CD4-positive, CD25-positive, alpha-beta regulatory T cell (primary cell): ENCODE results near the gene ATP1A4. TPM values are rescaled to one million over a fixed set of nuclear protein-coding genes. Genes with fewer than 3 reads are reported as not detected.

ENCODE experiments used
- ATAC-seq, 2 donors: fragments of 150-1000 bp; cut with Tn5 transposase; one replicate each; pipeline ENCODE4 v1.10.0; 2021; ENCODE audit warnings: low read depth in 2 of 2, moderate number of reproducible peaks in 2 of 2, moderate library complexity in 1 of 2
- DNase-seq, 3 donors: peaks; one replicate each; pipeline versions ENCODE4 v3.0.0 to v3.0.0-alpha.2; 2012 to 2022; ENCODE audit warnings: mixed read lengths in 1 of 3
- H3K27ac ChIP-seq: one replicate; pipeline ENCODE4 v1.7.0; 2013; ENCODE audit warnings: mild to moderate bottlenecking, low read length; ENCODE audit not compliant: insufficient read depth, poor library complexity, severe bottlenecking
- H3K27me3 ChIP-seq: one replicate; pipeline ENCODE4 v1.7.0; 2013; ENCODE audit warnings: low read length; ENCODE audit not compliant: control insufficient read depth, insufficient read depth
- H3K36me3 ChIP-seq: one replicate; pipeline ENCODE4 v1.7.0; 2013; ENCODE audit warnings: mild to moderate bottlenecking, low read length, moderate library complexity; ENCODE audit not compliant: control insufficient read depth, insufficient read depth
- H3K4me1 ChIP-seq: 2 replicates; pipeline ENCODE4 v1.7.0; 2013; ENCODE audit warnings: mild to moderate bottlenecking, low read length; ENCODE audit not compliant: insufficient read depth, control insufficient read depth, poor library complexity, severe bottlenecking
- H3K4me3 ChIP-seq: one replicate; pipeline ENCODE4 v1.7.0; 2013; ENCODE audit warnings: low read depth, mild to moderate bottlenecking, low read length, moderate library complexity
- H3K9me3 ChIP-seq, 2 experiments: 1 replicate in 1 of 2; 2 replicates in 1 of 2; pipeline ENCODE4 v1.7.0; 2013; ENCODE audit warnings: low read length in 2 of 2, mild to moderate bottlenecking in 1 of 2, moderate library complexity in 1 of 2; ENCODE audit not compliant: control insufficient read depth in 2 of 2
- H3K27ac Mint-ChIP-seq, 3 donors: one replicate each; pipeline ENCODE4 v1.8.0; 2020 to 2022; ENCODE audit warnings: mild to moderate bottlenecking in 3 of 3, mixed read lengths in 3 of 3, moderate library complexity in 2 of 3
- H3K27me3 Mint-ChIP-seq: one replicate; pipeline ENCODE4 v1.8.0; 2022; ENCODE audit warnings: mild to moderate bottlenecking, mixed read lengths
- H3K36me3 Mint-ChIP-seq: one replicate; pipeline ENCODE4 v1.8.0; 2020; ENCODE audit warnings: mixed read lengths
- H3K4me1 Mint-ChIP-seq, 4 donors: one replicate each; pipeline ENCODE4 v1.8.0; 2020 to 2022; ENCODE audit warnings: mixed read lengths in 4 of 4, mild to moderate bottlenecking in 1 of 4
- H3K4me3 Mint-ChIP-seq, 4 donors: one replicate each; pipeline ENCODE4 v1.8.0; 2020 to 2022; ENCODE audit warnings: mild to moderate bottlenecking in 4 of 4, mixed read lengths in 4 of 4, moderate library complexity in 3 of 4
- H3K9me3 Mint-ChIP-seq, 7 donors: one replicate each; pipeline ENCODE4 v1.8.0; 2020 to 2022; ENCODE audit warnings: mixed read lengths in 7 of 7, mild to moderate bottlenecking in 3 of 7, moderate library complexity in 2 of 7
- polyA plus RNA-seq, 4 donors: library from polyadenylated mRNA; unstranded; fragments of 300-500 nt; fragmentation: Illumina TruSeq; gene quantifications; one replicate each; pipeline ENCODE4 v1.2.3, GENCODE V29; 2021
- total RNA-seq: library from RNA; stranded (reverse); gene quantifications from one replicate; pipeline ENCODE4 v1.2.3, GENCODE V29; 2022

ATP1A4 gene
- total and polyA plus RNA-seq, 5 donors from 2014 or later, result not detected

- Mint-ChIP-seq H3K4me3 (no peak overlapping the region), H3K4me1 (peaks cover under 1 to 7% (median 4%) of the 10 kb centered on the region in 4 donors), H3K9me3 (no peaks in the 10 kb centered on the region), H3K27me3 (no peaks in the 10 kb centered on the region), H3K27ac (no peak overlapping the region), H3K36me3 (peaks cover 58% of the 10 kb centered on the region)
- ATAC-seq, result no peak
- Histone ChIP-seq H3K36me3 (peaks cover 94% of the 10 kb centered on the region), H3K27me3 (no peaks in the 10 kb centered on the region), H3K4me3 (no peak overlapping the region), H3K27ac (no peak overlapping the region), H3K9me3 (no peaks in the 10 kb centered on the region), H3K4me1 (peaks cover 4% of the 10 kb centered on the region)
- DNase-seq, result no peak
Measured at GRCh38 chr1:160228431-160228830, 77.0 kb downstream of the ATP1A4 start.

- H3K36me3 Mint-ChIP-seq, result peaks cover 55% of the 10 kb centered on the region
- H3K4me3 ChIP-seq, result no peak overlapping the region
- no peaks in the 10 kb centered on the region for H3K27me3 Mint-ChIP-seq
- no peaks in the 10 kb centered on the region for H3K9me3 Mint-ChIP-seq
- ATAC-seq (no peak), DNase-seq (peak in 1 of 3 donors; percentile 5)
- no peak overlapping the region for H3K4me3 Mint-ChIP-seq
- H3K27ac ChIP-seq, result peak overlapping the region; percentile 47
- peaks cover 8% of the 10 kb centered on the region for H3K4me1 ChIP-seq
- peak overlapping the region in 2 of 3 donors; percentile 25 to 80 for H3K27ac Mint-ChIP-seq
- H3K27me3 ChIP-seq, result no peaks in the 10 kb centered on the region
- H3K9me3 ChIP-seq, result no peaks in the 10 kb centered on the region
- H3K36me3 ChIP-seq, result peaks cover 90% of the 10 kb centered on the region
- H3K4me1 Mint-ChIP-seq, result peaks cover 16 to 23% (median 20%) of the 10 kb centered on the region in 4 donors
Measured at GRCh38 chr1:160232911-160233310, 81.5 kb downstream of the ATP1A4 start.

Other genes starting within 250 kb of the ATP1A4 start
- gene TAGLN2, start 226.1 kb upstream of the ATP1A4 start, total RNA-seq, result 503 TPM
- gene TAGLN2, start 226.1 kb upstream of the ATP1A4 start, polyA plus RNA-seq, result 1,000 to 10,000 TPM in 2 of 4 donors, 100 to 1,000 TPM in 2; 723 to 1,055 (median 950) TPM
- gene IGSF9, start 206.0 kb upstream of the ATP1A4 start, total RNA-seq, result not detected
- gene IGSF9, start 206.0 kb upstream of the ATP1A4 start, polyA plus RNA-seq, result under 1 TPM in 1 of 4 donors, not detected in 3; 0.23 TPM
- not detected for gene SLAMF9, start 197.4 kb upstream of the ATP1A4 start, total RNA-seq
- gene SLAMF9, start 197.4 kb upstream of the ATP1A4 start, polyA plus RNA-seq, result not detected
- 3.6 TPM for gene PIGM, start 119.6 kb upstream of the ATP1A4 start, total RNA-seq
- 1 to 10 TPM; 4.3 to 5.5 (median 4.7) TPM for gene PIGM, start 119.6 kb upstream of the ATP1A4 start, polyA plus RNA-seq
- not detected for gene KCNJ10, start 81.4 kb upstream of the ATP1A4 start, total RNA-seq
- gene KCNJ10, start 81.4 kb upstream of the ATP1A4 start, polyA plus RNA-seq, result not detected
- gene KCNJ9, start 70.1 kb upstream of the ATP1A4 start, total RNA-seq, result not detected
- under 1 TPM in 2 of 4 donors, not detected in 2; 0.05 to 0.25 TPM for gene KCNJ9, start 70.1 kb upstream of the ATP1A4 start, polyA plus RNA-seq
- gene IGSF8, start 53.0 kb upstream of the ATP1A4 start, total RNA-seq, result 33.9 TPM
- gene IGSF8, start 53.0 kb upstream of the ATP1A4 start, polyA plus RNA-seq, result 10 to 100 TPM; 39.2 to 45.5 (median 43.0) TPM
- not detected for gene ATP1A2, start 35.8 kb upstream of the ATP1A4 start, total RNA-seq
- gene ATP1A2, start 35.8 kb upstream of the ATP1A4 start, polyA plus RNA-seq, result not detected
- not detected for gene CASQ1, start 39.0 kb downstream of the ATP1A4 start, total RNA-seq
- not detected for gene CASQ1, start 39.0 kb downstream of the ATP1A4 start, polyA plus RNA-seq
- gene PEA15, start 53.8 kb downstream of the ATP1A4 start, total RNA-seq, result 21.5 TPM
- 10 to 100 TPM in 1 of 4 donors, 1 to 10 TPM in 3; 7.5 to 10.2 (median 8.3) TPM for gene PEA15, start 53.8 kb downstream of the ATP1A4 start, polyA plus RNA-seq
- 182 TPM for gene DCAF8, start 110.9 kb downstream of the ATP1A4 start, total RNA-seq
- gene DCAF8, start 110.9 kb downstream of the ATP1A4 start, polyA plus RNA-seq, result 10 to 100 TPM; 50.3 to 74.1 (median 54.9) TPM
- gene PEX19, start 133.5 kb downstream of the ATP1A4 start, total RNA-seq, result 44.4 TPM
- 10 to 100 TPM; 55.6 to 61.5 (median 58.8) TPM for gene PEX19, start 133.5 kb downstream of the ATP1A4 start, polyA plus RNA-seq
- gene COPA, start 191.6 kb downstream of the ATP1A4 start, total RNA-seq, result 150 TPM
- gene COPA, start 191.6 kb downstream of the ATP1A4 start, polyA plus RNA-seq, result 100 to 1,000 TPM; 121 to 140 (median 133) TPM
- gene NCSTN, start 191.8 kb downstream of the ATP1A4 start, total RNA-seq, result 80.5 TPM
- 10 to 100 TPM; 59.3 to 66.3 (median 60.7) TPM for gene NCSTN, start 191.8 kb downstream of the ATP1A4 start, polyA plus RNA-seq
- gene NHLH1, start 215.5 kb downstream of the ATP1A4 start, total RNA-seq, result not detected
- under 1 TPM in 1 of 4 donors, not detected in 3; 0.06 TPM for gene NHLH1, start 215.5 kb downstream of the ATP1A4 start, polyA plus RNA-seq
- 0.07 TPM for gene VANGL2, start 249.0 kb downstream of the ATP1A4 start, total RNA-seq
- not detected for gene VANGL2, start 249.0 kb downstream of the ATP1A4 start, polyA plus RNA-seq